Measurements from ENCODE around the gene SYK.

- TF ChIP-seq POLR2A (IDR thresholded peaks at IDR 0.05; ENCODE audit: low read depth, low read length) (no peak), POLR2AphosphoS5 (IDR thresholded peaks at IDR 0.05; ENCODE audit: low read depth, low read length) (no peak), TAF1 (IDR thresholded peaks at IDR 0.05; ENCODE audit: low read depth, low read length) (no peak), SPI1 (IDR thresholded peaks at IDR 0.05; ENCODE audit: low read depth, low read length) (no peak)
Measured at GRCh38 chr9:90816690-90817089, 15.1 kb downstream of the SYK start.

Data from GM12891 (cell line).